Left forelimb (tissue), 1 donor: ENCODE measurements around the gene ERP44.
"Not testable (repeated sequence)": the region's sequence is repeated elsewhere in the genome, so short reads cannot be mapped to it uniquely, and the experiment has no call there.

Experiments
- DNase-seq: peaks from one replicate; pipeline ENCODE4 v3.0.0-alpha.2; 2018; ENCODE audit warnings: low spot score

The ERP44 gene

DNA sequence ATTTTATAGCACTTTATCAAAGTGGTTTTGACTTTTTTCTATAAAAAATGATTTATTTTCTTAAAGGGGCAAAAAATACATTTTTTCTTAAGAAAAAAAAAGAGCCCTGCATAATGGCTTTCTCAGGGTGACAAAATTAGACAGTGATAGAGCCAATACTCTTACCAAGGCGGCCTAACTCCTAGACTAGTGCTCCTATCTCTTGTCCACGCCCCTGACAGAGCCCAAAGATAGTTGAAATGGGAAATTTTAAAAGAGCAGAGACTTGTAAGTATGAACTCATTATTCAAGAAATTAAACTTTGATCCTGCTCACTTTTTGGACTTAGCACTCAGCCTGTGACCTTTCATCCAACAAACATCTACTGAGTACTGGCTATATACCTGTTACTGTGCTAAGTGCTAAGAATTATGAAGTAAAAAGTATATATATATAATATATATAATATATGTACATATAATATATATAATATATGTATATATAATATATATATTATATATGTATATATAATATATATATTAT, 1.4 kb upstream of the ERP44 start:
- DNase-seq, result no peak

DNA sequence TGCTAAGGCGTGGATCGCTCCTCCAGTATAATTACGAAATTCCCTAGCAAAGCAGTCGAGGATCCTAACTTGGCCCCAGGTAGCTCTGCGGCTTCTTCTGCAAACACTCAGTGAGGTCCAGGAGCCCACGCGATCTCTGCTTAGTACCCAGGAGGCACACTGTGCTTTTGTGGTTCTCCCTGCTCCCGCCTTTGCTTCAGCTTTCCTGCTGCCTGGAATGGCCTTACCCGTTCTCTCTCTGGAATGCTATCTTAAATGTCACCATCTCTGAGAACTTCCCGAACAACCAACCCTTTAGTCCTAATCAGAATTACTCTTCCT, 882 bp upstream of the ERP44 start:
- no peak for DNase-seq

DNA sequence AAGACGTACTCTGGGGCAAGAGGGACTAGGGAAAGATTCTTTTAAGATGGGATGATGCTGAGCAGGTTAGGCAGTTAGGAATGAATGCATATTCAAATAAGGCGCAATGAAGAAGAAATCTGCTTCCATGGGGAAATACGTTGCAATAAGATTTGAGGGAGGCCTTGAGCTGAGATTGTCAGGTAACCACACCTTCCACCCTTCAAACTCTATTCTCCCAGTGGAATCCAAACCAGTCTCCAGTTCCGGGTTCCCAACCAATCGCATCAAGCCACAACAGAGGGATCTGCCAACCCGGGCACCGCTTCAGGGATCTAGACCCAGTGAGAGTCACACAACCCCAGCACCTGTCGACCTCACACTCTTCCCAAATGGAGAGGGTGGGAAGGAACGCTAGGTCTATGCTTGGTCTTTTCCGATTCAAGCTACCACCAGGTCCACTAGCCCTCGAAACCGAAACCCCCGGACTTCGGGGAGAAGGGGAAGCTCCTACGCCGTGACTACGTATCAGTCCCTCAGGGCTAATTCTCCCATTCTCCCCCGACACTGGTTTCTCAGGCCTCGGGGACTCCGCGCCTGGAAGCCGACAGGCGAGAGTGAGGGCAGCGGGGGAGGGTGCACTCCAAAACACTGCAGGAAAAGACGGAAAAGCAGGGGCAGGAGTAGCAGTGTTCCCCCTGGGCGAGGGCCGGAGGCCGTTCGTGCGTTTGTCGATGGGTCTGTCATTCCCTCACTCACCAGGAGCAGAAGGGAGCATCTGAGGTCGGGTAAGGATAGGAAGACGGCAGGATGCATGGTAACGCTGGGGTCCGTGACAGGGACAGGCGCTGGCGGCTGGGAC, 534 bp downstream of the ERP44 start:
- DNase-seq, result no peak

DNA sequence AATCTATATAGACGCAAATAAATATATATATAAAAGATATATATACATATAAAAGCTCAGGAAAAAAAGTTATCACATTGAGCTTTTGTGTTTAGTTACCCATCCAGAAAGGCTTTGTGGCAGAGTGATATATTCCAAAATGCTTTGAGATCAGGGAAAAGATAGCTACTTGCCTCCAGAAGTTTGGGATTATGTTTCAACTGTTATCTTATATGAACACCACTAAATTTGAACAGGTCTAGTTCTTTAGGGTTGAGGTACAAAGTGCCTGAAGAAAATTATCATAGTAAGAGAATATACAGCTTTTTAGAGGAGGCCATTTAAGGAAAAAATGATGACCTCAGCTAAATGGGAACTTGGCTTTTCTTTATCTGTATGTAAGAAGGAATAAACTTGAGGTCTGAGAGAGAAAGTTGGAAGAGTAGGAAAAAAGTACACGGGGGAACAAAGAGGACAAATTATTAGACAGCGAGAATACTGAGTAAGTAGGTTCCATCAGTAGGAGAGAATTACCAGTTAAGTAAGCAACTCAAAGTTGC, 2.4 kb downstream of the ERP44 start:
- no peak for DNase-seq

DNA sequence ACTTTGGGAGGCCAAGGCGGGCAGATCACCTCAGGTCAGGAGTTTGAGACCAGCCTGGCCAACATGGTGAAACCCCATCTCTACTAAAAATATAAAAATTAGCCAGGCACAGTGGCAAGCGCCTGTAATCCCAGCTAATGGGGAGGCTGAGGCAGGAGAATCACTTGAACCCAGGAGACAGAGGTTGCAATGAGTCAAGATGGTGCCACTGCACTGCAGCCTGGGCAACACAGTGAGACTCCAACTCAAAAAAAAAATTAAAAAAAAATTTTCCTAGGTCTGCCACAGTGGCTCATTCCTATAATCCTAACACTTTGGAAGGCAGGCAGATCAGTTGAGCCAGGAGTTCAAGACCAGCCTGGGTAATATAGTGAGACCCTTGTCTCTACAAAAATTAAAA, 4.4 kb downstream of the ERP44 start:
- DNase-seq, result not testable (repeated sequence)

DNA sequence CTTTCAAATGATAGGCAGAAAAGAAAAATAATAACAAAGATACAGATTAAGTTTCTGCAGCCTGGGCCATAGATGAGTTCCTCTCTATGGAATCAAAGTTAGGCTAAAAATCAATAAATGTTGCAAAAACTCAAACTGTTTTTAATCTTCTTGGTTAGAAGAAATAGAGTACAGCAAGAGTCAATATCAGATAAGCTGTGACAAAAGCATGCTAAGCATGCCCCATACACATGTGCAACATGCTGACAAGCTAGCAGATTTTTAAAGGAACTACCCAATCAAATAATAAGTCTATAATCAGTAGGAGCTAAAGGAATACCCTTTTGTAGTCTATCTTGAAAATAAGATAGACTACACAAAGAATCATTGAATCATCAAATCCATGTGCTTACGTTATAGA, 6.7 kb downstream of the ERP44 start:
- no peak for DNase-seq

DNA sequence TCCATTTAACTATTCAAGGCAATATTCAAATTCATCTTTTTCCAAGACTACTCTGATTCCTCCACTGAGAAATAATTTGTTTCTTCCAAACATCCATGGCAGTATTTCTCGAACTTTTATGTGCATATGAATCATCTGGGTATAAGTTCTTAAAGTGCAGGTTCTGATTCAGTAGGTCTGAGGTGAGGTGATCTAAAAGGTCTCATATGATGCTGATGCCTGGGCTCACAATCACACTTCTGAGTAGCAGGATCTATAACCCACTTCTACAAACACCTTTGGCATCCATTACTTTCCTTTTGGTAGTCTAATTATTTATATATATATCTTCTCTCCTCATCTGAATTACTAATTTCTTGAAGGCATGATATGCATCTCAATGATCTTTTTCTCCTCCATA, 7.2 kb downstream of the ERP44 start:
- DNase-seq, result no peak

DNA sequence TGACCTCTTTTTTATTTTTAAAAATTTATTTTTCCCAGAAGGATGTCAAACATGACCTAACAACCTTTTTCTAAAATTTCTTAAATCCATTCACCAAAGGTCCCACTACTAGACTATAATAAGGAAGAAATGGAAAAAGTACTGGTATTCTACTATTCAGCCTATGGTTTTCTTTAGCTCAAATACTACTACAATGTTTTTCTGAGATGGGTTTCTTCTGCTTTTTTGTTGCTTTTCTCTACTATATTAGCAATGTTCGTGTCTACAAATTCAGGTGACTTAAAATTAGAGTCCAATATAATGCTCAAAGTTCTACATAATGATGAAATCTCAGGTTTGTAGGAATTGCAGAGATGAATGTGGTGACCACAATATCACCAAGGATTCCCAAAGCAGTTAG, 7.9 kb downstream of the ERP44 start:
- no peak for DNase-seq

DNA sequence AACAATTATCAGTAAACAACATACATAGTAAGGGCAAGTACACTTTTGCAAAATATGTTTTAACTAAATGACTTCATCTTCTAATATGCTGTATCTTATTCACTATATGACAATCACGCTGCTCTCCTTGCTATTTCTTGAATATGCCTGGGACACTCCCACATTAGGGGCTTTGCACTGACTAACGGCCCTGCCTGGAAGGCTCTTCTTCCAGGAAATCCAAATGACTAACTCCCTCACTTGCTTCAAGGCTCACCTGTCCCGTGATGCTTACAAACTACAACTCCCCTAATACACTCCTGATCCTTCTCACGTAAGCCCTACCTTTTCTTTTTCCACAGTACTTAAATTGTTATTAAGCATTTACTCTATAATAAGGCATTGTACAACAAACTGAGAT, 10.6 kb downstream of the ERP44 start:
- DNase-seq, result no peak

DNA sequence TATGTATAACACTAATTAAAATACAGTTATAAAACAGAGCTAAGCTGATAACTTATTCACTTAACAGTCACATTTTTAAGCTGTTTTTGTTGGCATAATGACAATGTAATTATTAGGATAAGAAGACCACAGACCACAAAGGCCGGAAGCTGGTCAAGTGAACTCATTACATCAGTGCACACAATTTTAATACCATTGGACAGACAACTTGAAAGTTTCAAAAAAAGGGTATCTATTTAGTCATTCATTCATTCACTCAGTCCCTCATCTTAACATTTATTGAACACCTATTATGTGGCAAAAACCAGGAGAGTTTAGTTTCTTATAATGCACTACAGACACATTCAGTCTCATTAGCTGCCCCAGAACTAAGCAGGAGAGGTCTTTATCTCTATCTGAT, 11.6 kb downstream of the ERP44 start:
- DNase-seq, result no peak

DNA sequence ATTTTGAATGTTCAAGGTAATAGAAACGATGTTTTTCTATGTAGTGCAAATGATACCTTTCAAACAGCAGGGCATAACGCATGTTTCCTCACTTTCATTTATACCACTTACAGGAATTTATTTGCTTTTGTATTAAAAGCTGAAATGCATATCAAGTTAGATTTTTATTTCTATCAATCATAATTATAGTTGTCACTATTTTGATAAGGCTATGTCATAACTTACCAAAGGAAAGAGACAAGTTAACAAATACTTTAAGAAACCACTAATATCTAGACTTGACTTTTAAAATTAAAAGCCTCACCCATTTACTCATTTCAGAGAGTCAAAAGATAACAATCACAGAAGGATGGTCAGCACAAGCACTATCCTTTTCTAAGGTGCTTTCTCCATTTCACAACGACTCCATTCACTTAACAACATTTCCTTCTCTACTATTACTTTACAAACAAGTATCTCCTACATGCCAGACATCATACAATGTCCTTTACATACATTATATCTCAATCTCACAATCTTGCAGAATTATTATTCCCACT, 12.6 kb downstream of the ERP44 start:
- DNase-seq, result no peak

DNA sequence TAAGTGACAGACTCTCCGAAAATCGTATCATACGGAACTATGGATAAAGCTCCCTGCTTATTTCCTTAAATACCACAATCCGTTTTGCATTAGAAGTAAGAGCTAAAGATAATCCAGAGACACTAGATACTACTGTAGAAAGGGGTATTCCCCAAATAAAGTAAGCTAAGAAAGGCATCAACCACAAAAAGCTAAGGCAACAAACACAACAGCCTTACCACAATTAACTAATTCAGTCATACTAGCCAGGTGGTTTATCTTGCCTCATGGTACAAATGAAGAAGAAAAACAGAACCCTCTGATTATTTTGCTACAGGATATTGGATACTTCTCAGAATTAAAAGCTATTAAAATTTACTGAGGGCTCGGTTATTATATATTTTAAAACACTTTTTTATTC, 14.1 kb downstream of the ERP44 start:
- DNase-seq, result no peak

DNA sequence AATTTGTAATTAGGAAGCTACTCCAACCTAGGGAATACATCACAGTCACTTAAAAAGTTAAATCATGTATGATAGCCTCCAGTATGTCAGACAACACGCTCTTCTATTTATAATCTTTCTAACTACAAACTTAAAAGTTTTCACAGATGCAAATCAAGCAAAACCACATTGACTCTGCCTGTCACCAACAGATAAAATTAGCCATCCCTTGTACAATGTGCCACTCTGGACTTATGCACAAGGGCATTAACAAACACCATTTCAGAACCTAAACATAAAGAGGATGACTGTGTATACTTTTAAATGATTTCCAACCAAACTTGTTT, 14.7 kb downstream of the ERP44 start:
- DNase-seq, result no peak

DNA sequence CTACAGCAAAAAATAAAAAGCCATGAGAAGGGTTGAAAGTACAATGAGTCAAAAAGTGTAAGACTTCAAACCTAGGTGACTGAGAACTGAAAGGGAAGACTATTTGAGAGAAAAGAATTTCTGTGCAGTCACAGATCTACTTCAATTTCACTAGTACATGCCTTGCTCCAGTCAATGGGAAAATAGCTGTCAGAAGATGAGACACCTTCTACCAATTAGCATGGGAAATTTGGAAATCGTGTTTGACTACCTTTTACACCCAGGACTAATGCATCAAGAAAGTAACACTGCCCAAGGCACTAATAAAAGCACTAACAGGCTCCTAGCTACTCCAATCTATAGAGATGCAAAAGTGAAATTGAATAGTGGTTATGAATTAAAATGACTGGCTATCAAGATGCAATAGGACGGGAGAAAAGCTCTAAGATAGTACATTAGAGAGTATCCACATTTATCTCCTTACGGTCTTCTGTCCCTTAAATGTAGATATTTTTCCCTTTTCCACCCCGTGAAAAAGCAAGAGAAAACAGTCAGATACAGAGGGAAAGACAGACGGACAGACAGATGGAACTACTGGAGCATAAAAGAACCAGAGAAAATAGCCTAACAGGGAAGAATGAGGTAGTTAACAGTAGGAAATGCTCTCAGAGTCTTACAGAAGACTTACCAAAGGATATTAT, 15.2 kb downstream of the ERP44 start:
- DNase-seq, result no peak

DNA sequence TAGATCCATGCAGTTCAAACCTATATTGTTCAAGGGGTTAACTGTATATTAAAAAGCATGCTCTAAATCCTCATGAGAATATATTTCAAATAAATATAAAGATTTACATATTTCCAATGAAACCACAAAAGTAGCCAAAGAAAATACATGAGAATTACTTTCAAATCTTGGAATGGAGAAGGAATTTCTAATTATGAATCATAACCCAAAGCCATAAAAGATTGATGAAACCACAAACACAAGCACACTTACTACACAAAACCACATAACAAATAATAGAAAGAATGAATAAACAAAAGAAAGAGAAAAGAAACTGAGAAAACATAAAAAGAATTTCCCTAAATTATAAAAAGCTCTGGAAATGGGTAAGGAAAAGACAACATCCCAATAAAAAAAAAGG, 16.0 kb downstream of the ERP44 start:
- DNase-seq, result no peak

DNA sequence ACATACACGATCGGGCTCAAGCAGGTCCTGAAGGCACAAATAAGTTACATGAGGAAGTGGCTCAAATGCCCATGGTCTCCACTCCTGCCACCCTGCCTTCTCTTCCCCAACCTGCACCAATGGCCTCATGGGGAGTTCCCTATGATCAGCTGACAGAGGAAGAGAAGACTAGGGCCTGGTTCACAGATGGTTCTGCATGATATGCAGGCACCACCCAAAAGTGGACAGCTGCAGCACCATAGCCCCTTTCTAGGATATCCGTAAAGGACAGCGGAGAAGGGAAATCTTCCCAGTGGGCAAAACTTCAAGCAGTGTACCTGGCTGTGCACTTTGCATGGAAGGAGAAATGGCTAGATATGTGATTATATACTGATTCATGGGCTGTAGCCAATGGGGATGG, 22.5 kb downstream of the ERP44 start:
- DNase-seq, result not testable (repeated sequence)

DNA sequence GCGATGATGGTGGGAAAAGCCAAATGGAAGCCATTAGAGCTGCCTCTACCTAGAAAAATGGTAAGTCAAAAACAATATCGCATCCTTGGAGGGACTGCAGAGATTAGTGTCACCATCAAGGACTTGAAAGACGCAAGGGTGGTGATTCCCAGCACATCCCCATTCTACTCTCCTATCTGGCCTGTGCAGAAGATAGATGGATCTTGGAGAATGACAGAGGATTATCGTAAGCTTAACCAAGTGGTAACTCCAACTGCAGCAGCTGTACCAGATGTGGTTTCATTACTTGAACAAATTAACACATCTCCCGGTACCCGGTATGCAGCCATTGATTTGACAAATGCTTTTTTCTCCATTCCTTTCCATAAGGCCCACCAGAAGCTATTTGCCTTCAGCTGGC, 23.8 kb downstream of the ERP44 start:
- no peak for DNase-seq

DNA sequence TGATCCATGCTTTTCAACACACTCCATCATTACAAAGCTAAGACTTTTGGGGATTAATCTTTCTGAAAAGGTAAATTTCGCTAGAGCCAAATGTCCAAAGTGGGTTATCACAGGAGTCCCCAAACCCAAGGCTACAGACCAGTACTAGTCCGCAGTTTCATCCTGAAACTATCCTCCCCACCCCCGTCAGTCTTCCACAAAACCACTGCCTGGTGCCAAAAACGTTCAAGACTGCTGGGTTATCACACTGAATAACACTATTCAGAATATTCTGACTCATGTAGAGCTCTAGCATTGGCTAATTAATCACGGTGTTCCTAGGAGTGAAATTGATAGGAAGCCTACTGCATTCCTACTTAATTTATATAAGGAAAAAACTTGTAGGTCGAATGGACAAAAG, 24.7 kb downstream of the ERP44 start:
- no peak for DNase-seq

DNA sequence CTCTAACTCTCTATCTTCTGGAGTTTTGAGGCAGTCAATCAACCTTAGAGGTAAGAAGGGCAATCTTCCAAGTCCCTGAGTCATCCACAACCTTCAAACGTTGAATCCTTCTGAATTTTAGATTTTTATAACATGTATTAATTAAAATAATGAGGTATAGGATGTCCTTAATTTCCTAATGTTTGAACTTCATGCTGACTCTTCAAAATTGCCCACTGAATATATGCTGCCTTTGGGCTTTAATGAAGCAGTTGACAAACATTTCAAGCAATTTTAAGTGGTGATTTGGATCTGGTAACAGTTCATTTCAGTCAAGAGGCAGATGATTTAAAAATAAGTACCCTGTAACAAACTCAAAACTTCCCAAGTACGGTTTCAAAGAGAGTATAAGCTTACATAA, 26.0 kb downstream of the ERP44 start:
- no peak for DNase-seq

DNA sequence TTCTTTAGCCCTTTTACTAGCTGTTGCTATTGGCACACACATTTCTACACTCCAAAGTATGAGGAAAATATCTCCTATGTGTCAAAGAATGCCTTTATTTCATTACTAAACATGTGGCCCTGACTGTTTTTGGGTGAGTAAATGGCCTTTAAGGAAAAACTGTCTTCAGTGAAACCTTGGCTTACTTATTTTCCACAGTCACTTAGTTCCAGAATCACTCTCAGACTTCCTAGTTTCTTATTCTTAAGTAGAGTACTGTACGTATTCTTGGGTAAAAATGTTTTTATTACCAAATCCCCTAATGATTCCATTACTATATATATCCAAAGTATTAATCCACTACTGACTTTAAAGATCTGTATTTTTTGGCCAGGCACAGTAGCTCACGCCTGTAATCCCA, 27.5 kb downstream of the ERP44 start:
- DNase-seq, result no peak

DNA sequence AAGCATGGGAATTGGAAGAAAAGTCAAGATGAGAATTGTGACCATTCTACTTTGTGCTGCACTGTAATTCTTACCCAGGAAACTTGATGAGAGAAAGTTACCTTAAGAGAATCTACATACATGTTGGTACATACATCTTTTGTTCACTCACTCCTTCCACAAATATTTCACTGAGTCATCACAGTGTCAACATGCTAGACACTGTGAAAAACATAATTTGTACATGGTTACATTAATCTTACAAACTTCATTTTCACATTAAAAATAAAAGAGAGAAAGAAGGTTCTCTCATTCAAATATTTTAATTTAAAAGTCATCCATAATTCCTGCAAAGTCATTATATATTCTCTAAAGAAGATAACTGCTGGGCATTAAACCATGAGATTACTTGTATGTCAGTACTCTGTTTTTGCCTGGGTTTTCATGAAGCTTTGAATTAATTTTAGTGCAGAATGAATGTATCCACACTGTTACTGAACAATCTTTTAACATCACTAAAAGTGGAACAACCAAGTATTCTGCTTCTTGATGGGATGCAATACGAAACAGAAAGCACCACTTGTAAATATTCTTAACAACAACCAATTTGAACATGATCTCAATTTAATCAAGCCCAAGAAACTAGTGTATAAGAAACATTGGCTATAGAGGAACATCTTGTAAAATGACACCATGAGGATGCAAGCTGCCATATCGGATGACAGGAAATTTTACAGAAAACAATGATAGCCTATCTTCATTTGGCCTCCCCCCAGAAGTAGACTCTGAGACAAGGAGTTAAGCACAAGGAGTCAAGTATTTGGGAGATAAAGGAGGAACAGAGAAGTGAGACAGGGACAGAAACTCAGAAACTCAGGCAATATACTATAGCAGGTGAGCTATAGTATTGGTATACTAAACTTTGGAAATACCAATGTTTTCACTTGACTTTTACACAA, 28.4 kb downstream of the ERP44 start:
- no peak for DNase-seq

DNA sequence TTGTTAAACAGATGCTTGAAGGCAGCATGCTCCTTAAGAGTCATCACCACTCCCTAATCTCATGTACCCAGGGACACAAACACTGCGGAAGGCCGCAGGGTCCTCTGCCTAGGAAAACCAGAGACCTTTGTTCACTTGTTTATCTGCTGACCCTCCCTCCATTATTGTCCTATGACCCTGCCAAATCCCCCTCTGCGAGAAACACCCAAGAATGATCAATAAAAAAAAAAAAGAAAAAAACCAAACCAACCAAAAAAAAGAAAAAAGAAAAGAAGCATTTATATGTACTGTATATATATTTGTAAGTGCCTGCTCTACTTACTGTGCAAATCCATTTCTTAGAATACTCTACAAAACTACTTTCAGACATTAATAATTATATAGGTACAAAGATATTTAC, 29.7 kb downstream of the ERP44 start:
- DNase-seq, result not testable (repeated sequence)
